Measurements from ENCODE around the gene CLEC16A.

DNA sequence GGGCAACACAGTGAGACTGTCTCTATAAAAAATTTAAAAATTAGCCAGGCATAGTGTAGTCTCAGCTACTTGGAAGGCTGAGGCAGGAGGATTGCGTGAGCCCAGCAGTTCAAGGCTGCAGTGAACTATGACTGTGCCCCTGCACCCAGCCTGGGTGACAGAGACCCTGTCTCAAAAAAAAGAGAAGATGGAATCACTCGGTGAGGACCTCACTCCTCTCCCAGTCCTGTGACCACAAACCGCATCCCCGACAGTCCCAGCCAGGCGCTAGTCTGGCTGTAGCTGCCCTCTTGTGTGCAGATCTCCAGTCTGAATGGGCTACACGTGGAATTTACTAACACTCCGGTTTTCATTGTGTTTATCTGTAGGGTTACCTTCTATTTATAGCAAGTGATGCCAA, 13.2 kb upstream of the CLEC16A start:
- TF ChIP-seq, protein P1, sequence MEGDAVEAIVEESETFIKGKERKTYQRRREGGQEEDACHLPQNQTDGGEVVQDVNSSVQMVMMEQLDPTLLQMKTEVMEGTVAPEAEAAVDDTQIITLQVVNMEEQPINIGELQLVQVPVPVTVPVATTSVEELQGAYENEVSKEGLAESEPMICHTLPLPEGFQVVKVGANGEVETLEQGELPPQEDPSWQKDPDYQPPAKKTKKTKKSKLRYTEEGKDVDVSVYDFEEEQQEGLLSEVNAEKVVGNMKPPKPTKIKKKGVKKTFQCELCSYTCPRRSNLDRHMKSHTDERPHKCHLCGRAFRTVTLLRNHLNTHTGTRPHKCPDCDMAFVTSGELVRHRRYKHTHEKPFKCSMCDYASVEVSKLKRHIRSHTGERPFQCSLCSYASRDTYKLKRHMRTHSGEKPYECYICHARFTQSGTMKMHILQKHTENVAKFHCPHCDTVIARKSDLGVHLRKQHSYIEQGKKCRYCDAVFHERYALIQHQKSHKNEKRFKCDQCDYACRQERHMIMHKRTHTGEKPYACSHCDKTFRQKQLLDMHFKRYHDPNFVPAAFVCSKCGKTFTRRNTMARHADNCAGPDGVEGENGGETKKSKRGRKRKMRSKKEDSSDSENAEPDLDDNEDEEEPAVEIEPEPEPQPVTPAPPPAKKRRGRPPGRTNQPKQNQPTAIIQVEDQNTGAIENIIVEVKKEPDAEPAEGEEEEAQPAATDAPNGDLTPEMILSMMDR (IDR thresholded peaks at IDR 0.05), result no peak
- no peak for TF ChIP-seq POLR2A (IDR thresholded peaks at IDR 0.05)
